GM19467 (cell line): ENCODE measurements around the gene RELN.
"Not testable (repeated sequence)": the region's sequence is repeated elsewhere in the genome, so short reads cannot be mapped to it uniquely, and the experiment has no call there.

ENCODE experiments used
- ATAC-seq: cut with Tn5 transposase; IDR thresholded peaks from one replicate; pipeline ENCODE4 v1.9.1; 2021; ENCODE audit warnings: mild to moderate bottlenecking, moderate library complexity; ENCODE audit not compliant: unreplicated experiment

Gene RELN

GRCh38 chr7:103947026-103947655 lies 42.3 kb downstream of the RELN start:
- no peak for ATAC-seq

- no peak for ATAC-seq
Observed at GRCh38 chr7:103944230-103944900, 45.1 kb downstream of the RELN start.

GRCh38 chr7:103941976-103942375 lies 47.5 kb downstream of the RELN start:
- no peak for ATAC-seq

- no peak for ATAC-seq
Observed at GRCh38 chr7:103940382-103941268, 48.8 kb downstream of the RELN start.

- no peak for ATAC-seq
Observed at GRCh38 chr7:103937680-103938079, 51.8 kb downstream of the RELN start.

- ATAC-seq = no peak
Observed at GRCh38 chr7:103936558-103936957, 52.9 kb downstream of the RELN start.

- no peak for ATAC-seq
Observed at GRCh38 chr7:103934508-103934907, 55.0 kb downstream of the RELN start.

GRCh38 chr7:103932389-103932788 lies 57.1 kb downstream of the RELN start:
- no peak for ATAC-seq

GRCh38 chr7:103929901-103930311 lies 59.6 kb downstream of the RELN start:
- no peak for ATAC-seq

- no peak for ATAC-seq
Observed at GRCh38 chr7:103928581-103928980, 60.9 kb downstream of the RELN start.

GRCh38 chr7:103924184-103924583 lies 65.3 kb downstream of the RELN start:
- ATAC-seq = no peak

GRCh38 chr7:103922407-103922806 lies 67.1 kb downstream of the RELN start:
- no peak for ATAC-seq

GRCh38 chr7:103921692-103922091 lies 67.8 kb downstream of the RELN start:
- no peak for ATAC-seq

- no peak for ATAC-seq
Observed at GRCh38 chr7:103919272-103919868, 70.1 kb downstream of the RELN start.

- ATAC-seq = no peak
Observed at GRCh38 chr7:103918631-103919271, 70.7 kb downstream of the RELN start.

GRCh38 chr7:103915680-103916357 lies 73.6 kb downstream of the RELN start:
- ATAC-seq = no peak

- no peak for ATAC-seq
Observed at GRCh38 chr7:103914147-103914899, 75.1 kb downstream of the RELN start.

GRCh38 chr7:103912891-103913605 lies 76.4 kb downstream of the RELN start:
- ATAC-seq = no peak

GRCh38 chr7:103911015-103911414 lies 78.4 kb downstream of the RELN start:
- not testable (repeated sequence) for ATAC-seq
